WTC11 (cell line): ENCODE measurements around the gene SKI.

ENCODE experiments used
- CREM ChIP-seq: sonication (generic); formaldehyde crosslinking; IDR thresholded peaks from 2 replicates; pipeline ENCODE4 v1.8.1; 2022; ENCODE audit warnings: mild to moderate bottlenecking, missing genetic modification reagents, moderate library complexity
- FOXJ3 ChIP-seq: sonication (generic); formaldehyde crosslinking; IDR thresholded peaks from 2 replicates; pipeline ENCODE4 v1.9.0; 2021; ENCODE audit warnings: missing genetic modification reagents, mild to moderate bottlenecking, borderline replicate concordance
- TF ChIP-seq, protein P1 (sequence below): fragments of 200-600 bp; IDR thresholded peaks from 2 replicates; pipeline ENCODE4 v1.8.0; 2022; ENCODE audit warnings: antibody characterized with exemption
- TF ChIP-seq, protein P2 (sequence below): sonication (generic); formaldehyde crosslinking; IDR thresholded peaks from 2 replicates; pipeline ENCODE4 v1.8.1; 2023; ENCODE audit warnings: mild to moderate bottlenecking, missing genetic modification reagents, moderate library complexity
- TF ChIP-seq, protein P3 (sequence below): sonication (generic); formaldehyde crosslinking; IDR thresholded peaks from 2 replicates; pipeline ENCODE4 v1.8.1; 2022; ENCODE audit warnings: mild to moderate bottlenecking, missing genetic modification reagents, moderate library complexity, borderline replicate concordance

DNA sequence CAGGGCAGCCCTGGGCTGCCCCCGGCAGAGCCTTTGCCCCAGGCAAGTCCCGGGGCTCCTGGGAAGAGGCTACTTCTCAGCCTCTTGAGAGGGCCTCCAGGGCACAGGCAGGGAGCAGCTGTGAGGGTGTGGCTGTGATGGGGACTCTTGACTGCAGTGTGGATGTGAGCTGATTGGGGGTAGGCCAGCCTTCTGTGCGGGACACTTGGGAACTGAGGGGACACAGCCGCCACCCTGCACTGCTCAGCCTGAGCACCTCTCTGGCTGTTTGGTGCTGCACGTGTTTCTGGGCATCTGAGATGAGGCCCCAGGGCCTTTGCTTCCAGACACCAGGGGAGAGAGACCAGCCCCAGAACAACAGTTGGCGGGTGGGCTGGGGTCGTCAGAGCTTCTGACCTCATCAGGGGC is 62.1 kb downstream of the SKI start:
- TF ChIP-seq, protein P1, sequence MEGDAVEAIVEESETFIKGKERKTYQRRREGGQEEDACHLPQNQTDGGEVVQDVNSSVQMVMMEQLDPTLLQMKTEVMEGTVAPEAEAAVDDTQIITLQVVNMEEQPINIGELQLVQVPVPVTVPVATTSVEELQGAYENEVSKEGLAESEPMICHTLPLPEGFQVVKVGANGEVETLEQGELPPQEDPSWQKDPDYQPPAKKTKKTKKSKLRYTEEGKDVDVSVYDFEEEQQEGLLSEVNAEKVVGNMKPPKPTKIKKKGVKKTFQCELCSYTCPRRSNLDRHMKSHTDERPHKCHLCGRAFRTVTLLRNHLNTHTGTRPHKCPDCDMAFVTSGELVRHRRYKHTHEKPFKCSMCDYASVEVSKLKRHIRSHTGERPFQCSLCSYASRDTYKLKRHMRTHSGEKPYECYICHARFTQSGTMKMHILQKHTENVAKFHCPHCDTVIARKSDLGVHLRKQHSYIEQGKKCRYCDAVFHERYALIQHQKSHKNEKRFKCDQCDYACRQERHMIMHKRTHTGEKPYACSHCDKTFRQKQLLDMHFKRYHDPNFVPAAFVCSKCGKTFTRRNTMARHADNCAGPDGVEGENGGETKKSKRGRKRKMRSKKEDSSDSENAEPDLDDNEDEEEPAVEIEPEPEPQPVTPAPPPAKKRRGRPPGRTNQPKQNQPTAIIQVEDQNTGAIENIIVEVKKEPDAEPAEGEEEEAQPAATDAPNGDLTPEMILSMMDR, result no peak
- TF ChIP-seq, protein P2, sequence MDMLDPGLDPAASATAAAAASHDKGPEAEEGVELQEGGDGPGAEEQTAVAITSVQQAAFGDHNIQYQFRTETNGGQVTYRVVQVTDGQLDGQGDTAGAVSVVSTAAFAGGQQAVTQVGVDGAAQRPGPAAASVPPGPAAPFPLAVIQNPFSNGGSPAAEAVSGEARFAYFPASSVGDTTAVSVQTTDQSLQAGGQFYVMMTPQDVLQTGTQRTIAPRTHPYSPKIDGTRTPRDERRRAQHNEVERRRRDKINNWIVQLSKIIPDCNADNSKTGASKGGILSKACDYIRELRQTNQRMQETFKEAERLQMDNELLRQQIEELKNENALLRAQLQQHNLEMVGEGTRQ (CRISPR knock-in tag), result no peak
- no peak for TF ChIP-seq CREM
- TF ChIP-seq FOXJ3 (CRISPR knock-in tag), result no peak
- TF ChIP-seq, protein P3, sequence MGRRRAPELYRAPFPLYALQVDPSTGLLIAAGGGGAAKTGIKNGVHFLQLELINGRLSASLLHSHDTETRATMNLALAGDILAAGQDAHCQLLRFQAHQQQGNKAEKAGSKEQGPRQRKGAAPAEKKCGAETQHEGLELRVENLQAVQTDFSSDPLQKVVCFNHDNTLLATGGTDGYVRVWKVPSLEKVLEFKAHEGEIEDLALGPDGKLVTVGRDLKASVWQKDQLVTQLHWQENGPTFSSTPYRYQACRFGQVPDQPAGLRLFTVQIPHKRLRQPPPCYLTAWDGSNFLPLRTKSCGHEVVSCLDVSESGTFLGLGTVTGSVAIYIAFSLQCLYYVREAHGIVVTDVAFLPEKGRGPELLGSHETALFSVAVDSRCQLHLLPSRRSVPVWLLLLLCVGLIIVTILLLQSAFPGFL (CRISPR knock-in tag), result no peak
